NCI-H345 treated with DMSO at 0.1 percent for 48 hours (cell line): ENCODE data around the gene OR52L1.
"Not testable (repeated sequence)": the region's sequence is repeated elsewhere in the genome, so short reads cannot be mapped to it uniquely, and the experiment has no call there.

Experiments used
- DNase-seq: peaks from one replicate; lab custom pipeline; 2025; ENCODE audit not compliant: unreplicated experiment; lab: John Stamatoyannopoulos, UW

OR52L1 gene

GRCh38 chr11:5986885-5987284, at the start of gene OR52L1:
TSS of gene OR52L1 (minus strand) at chr11:5986985. CDS start at chr11:5986930, 55 bp downstream.
- DNase-seq: no peak

GRCh38 chr11:6030708-6031405, 44.1 kb upstream of the OR52L1 start, which contains the start of gene OR56A1:
TSS of gene OR56A1 (minus strand) at chr11:6030758. CDS start at chr11:6027692, 3,066 bp downstream.
- DNase-seq: no peak

GRCh38 chr11:6027501-6027900, 40.7 kb upstream of the OR52L1 start:
- DNase-seq: no peak

GRCh38 chr11:6025056-6025455, 38.3 kb upstream of the OR52L1 start:
- no peak for DNase-seq

GRCh38 chr11:6022956-6023355, 36.2 kb upstream of the OR52L1 start:
- DNase-seq: peak; percentile 27

- no peak for DNase-seq
These were observed 26.3 kb upstream of the OR52L1 start for GRCh38 chr11:6013042-6013441.

- DNase-seq: no peak
These were observed 25.4 kb upstream of the OR52L1 start for GRCh38 chr11:6012035-6012668.

- no peak for DNase-seq
These were observed 20.1 kb upstream of the OR52L1 start, which contains the start of gene OR56A4 for GRCh38 chr11:6006846-6007245. TSS of gene OR56A4 (minus strand) at chr11:6006946. CDS start at chr11:6002992, 3,954 bp downstream.

- no peak for DNase-seq
These were observed 19.6 kb upstream of the OR52L1 start for GRCh38 chr11:6006395-6006794.

- DNase-seq: no peak
These were observed 15.5 kb upstream of the OR52L1 start for GRCh38 chr11:6002202-6002699.

- DNase-seq: no peak
These were observed 8.0 kb upstream of the OR52L1 start for GRCh38 chr11:5994791-5995190.

- peak; percentile 0 for DNase-seq
These were observed 5.9 kb upstream of the OR52L1 start for GRCh38 chr11:5992604-5993251.

GRCh38 chr11:5992150-5992549, 5.4 kb upstream of the OR52L1 start:
- no peak for DNase-seq

GRCh38 chr11:5989203-5989602, 2.4 kb upstream of the OR52L1 start:
- no peak for DNase-seq

GRCh38 chr11:5983443-5983842, 3.3 kb downstream of the OR52L1 start:
- no peak for DNase-seq

- DNase-seq: no peak
These were observed 13.3 kb downstream of the OR52L1 start for GRCh38 chr11:5973530-5973929.

- DNase-seq: no peak
These were observed 18.4 kb downstream of the OR52L1 start, which contains the start of gene OR56A5 for GRCh38 chr11:5968394-5968793. TSS of gene OR56A5 (minus strand) at chr11:5968494. CDS start at chr11:5968494, 0 bp downstream.

GRCh38 chr11:5967708-5968107, 19.1 kb downstream of the OR52L1 start:
- DNase-seq: no peak

GRCh38 chr11:5966958-5967357, 19.8 kb downstream of the OR52L1 start:
- no peak for DNase-seq

GRCh38 chr11:5960704-5961320, 26.0 kb downstream of the OR52L1 start:
- not testable (repeated sequence) for DNase-seq

- no peak for DNase-seq
These were observed 31.2 kb downstream of the OR52L1 start for GRCh38 chr11:5955586-5955985.
